Right renal cortex interstitium (tissue), 3 donors: ENCODE measurements around the gene NSG1. TPM values are rescaled to one million over a fixed set of nuclear protein-coding genes. Genes with fewer than 3 reads are reported as not detected.
"Not testable (repeated sequence)": the region's sequence is repeated elsewhere in the genome, so short reads cannot be mapped to it uniquely, and the experiment has no call there.

Experiments
- DNase-seq, 3 donors: peaks; one replicate each; pipeline ENCODE4 v3.0.0-alpha.2; 2013; ENCODE audit warnings: low read depth in 3 of 3, low spot score in 2 of 3
- polyA plus RNA-seq, 3 donors: library from polyadenylated mRNA; unstranded; fragments of 120-200 nt; gene quantifications; one replicate each; pipeline ENCODE4 v1.2.1, GENCODE V29; 2013; ENCODE audit not compliant: insufficient read length in 3 of 3

The NSG1 gene
- polyA plus RNA-seq, 3 donors: 4.0 to 5.1 (median 4.5) TPM

GRCh38 chr4:4415107-4415805 is 28.4 kb downstream of the NSG1 start:
- DNase-seq: no peak

- no peak for DNase-seq
Observed at GRCh38 chr4:4415806-4416805, 29.2 kb downstream of the NSG1 start.

- no peak for DNase-seq
Observed at GRCh38 chr4:4416981-4417380, 30.1 kb downstream of the NSG1 start.

GRCh38 chr4:4417886-4418285 is 31.0 kb downstream of the NSG1 start:
- DNase-seq: no peak

GRCh38 chr4:4418676-4419390 is 31.9 kb downstream of the NSG1 start:
- DNase-seq: no peak

GRCh38 chr4:4419896-4420295 is 33.0 kb downstream of the NSG1 start:
- no peak for DNase-seq

- DNase-seq: no peak
Observed at GRCh38 chr4:4420421-4420820, 33.5 kb downstream of the NSG1 start.

GRCh38 chr4:4421356-4421755 is 34.5 kb downstream of the NSG1 start:
- no peak for DNase-seq

GRCh38 chr4:4422117-4422516 is 35.2 kb downstream of the NSG1 start:
- DNase-seq: not testable (repeated sequence)

- DNase-seq: no peak
Observed at GRCh38 chr4:4422856-4423499, 36.1 kb downstream of the NSG1 start.

GRCh38 chr4:4423706-4424498 is 37.0 kb downstream of the NSG1 start:
- no peak for DNase-seq

- DNase-seq: no peak
Observed at GRCh38 chr4:4424499-4425115, 37.7 kb downstream of the NSG1 start.

GRCh38 chr4:4425119-4425690 is 38.3 kb downstream of the NSG1 start:
- DNase-seq: no peak

- no peak for DNase-seq
Observed at GRCh38 chr4:4425696-4426095, 38.8 kb downstream of the NSG1 start.

GRCh38 chr4:4426511-4427120 is 39.7 kb downstream of the NSG1 start:
- DNase-seq: no peak

GRCh38 chr4:4427121-4427870 is 40.4 kb downstream of the NSG1 start:
- no peak for DNase-seq

GRCh38 chr4:4427886-4428285 is 41.0 kb downstream of the NSG1 start:
- no peak for DNase-seq
